ENCODE data around the gene AGBL1.

DNA sequence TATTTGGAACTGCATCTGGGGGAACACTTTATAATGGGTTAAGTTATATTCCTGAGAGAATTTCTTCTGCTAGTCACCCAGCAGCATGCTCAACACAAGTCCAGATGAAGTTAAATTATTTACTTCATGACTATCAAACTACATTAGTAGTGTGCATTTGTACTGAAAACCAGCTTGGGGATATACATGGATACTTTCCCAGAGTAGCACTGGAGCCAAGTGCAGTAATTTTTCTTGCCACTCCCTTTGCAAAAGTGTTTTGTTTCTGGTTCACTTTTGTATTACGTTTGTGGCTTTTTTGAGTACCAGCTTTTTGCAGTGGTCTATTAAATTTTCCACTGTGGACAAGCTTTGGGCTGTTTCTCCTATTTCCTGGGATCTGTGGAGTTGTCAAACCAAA, 243.0 kb downstream of the AGBL1 start:
- no peak for TF ChIP-seq POLR2A (IDR thresholded peaks at IDR 0.05)
- TF ChIP-seq, protein P1, sequence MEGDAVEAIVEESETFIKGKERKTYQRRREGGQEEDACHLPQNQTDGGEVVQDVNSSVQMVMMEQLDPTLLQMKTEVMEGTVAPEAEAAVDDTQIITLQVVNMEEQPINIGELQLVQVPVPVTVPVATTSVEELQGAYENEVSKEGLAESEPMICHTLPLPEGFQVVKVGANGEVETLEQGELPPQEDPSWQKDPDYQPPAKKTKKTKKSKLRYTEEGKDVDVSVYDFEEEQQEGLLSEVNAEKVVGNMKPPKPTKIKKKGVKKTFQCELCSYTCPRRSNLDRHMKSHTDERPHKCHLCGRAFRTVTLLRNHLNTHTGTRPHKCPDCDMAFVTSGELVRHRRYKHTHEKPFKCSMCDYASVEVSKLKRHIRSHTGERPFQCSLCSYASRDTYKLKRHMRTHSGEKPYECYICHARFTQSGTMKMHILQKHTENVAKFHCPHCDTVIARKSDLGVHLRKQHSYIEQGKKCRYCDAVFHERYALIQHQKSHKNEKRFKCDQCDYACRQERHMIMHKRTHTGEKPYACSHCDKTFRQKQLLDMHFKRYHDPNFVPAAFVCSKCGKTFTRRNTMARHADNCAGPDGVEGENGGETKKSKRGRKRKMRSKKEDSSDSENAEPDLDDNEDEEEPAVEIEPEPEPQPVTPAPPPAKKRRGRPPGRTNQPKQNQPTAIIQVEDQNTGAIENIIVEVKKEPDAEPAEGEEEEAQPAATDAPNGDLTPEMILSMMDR (IDR thresholded peaks at IDR 0.05) = no peak
- TF ChIP-seq EP300 (IDR thresholded peaks at IDR 0.05) = no peak
- TF ChIP-seq POLR2AphosphoS5 (IDR thresholded peaks at IDR 0.05) = no peak
